HG02759 (cell line): Measurements from ENCODE around the gene OR8D1.
A peak's percentile ranks its signal among the peaks of the same experiment; 100 is the strongest.

Source experiments
- ATAC-seq: cut with Tn5 transposase; IDR thresholded peaks from one replicate; pipeline ENCODE4 v1.9.1; 2021; ENCODE audit warnings: mild to moderate bottlenecking, moderate library complexity; ENCODE audit not compliant: unreplicated experiment

OR8D1 gene

DNA sequence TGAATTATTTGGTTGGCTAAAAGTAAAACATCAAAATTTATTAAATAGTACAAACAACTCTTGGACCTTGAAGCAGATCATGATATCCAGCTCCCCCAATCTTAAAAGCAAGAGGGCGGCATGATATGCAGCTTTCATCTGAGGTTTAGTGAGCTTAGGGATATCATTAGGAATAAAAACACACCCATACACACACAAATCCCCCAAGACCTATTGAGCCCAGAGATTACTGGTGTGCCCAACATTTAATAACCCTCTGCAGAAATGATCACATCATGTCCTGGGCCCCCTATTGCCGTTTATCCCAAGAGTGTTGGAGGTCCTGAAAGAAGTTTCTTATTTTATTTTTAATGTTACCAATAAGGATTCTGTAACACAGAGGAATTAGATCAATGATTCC, at the start of gene OR8D1:
OR8D1 (minus strand) TSS at position 101 of the 400 bp plus-strand sequence. CDS start 3,183 bp downstream, outside the sequence.
- no peak for ATAC-seq

- no peak for ATAC-seq
Measured at GRCh38 chr11:124359566-124359965, 45.8 kb upstream of the OR8D1 start.

DNA sequence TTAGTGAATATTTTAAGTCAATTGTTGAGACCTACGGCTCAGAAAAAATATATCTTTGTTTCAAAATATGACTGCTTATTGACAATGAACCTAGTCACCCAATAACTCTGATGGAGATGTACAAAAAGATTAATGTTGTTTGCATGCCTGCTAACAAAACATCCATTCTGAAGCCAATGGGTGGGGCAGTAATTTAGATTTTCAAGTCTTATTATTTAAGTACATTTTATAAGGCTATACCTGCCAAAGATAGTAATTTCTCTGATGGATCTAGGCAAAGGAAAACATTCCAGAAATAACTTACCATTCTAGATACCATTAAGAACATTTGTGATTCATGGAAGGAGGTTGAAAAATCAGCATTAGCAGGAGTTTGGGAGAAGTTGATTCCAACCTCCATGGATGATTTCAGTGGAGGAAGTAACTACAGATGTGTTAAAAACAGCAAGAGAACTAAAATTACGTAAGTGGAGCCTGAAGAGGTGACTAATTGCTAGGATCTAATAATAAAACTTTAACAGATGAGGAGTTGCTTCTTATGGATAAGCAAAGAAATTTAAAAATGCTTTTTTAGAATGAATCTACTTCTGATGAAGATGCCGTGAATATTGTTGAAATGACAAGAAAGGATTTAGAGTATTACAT, 32.7 kb upstream of the OR8D1 start:
- ATAC-seq = no peak

DNA sequence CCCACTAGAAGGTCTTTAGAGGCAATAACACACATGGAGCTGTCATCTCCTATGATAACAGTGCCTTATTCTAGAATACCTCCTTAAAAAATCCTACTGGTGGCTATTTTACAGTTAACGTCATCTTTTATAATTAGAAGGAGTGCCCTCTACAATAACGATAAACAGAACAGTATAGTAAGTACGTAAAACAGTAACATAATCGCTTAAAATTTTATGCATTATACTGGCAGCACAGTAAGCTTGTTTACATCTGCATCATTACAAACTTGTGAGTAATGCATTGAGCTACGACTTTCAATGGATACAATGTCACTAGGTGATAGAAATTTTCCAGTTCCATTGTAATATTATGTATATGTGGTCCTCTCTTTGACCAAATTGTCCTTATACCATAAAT, 30.6 kb upstream of the OR8D1 start:
- ATAC-seq = no peak

DNA sequence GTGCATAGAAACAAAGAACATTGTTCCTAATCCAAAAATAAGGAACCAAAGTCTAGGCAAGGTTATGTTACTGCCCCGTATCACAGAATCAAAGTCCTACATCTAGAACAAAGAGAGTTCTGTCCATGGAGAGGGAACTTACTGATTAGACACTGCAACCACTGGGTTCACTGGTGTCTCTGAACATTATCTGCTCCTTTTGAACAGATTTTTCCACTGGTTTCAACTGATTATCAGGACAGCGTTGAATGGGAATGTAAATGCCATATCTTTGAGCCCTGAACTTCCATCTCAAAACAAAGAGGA, 26.3 kb upstream of the OR8D1 start:
- no peak for ATAC-seq

GRCh38 chr11:124339396-124340141, 25.8 kb upstream of the OR8D1 start:
- ATAC-seq = no peak

DNA sequence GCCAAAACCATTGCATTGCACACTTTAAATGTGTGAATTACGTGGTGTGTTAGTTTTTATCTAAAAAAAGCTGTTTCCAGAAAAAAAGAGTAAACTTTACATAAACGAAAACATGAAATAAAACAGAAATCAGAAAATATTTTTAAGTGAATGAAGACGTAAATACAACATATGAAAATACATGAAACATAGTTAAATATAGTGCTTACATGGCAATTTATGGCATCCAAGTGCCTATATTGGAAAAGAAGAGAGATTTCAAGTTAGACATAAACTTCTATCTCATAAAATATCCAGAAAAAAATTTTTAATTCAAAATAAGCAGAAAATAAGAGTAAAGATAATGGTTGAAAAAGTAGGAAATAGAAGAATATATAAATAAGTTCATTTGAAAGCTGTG, 18.1 kb upstream of the OR8D1 start:
- no peak for ATAC-seq

- ATAC-seq = peak; percentile 91
Measured at GRCh38 chr11:124329787-124330478, 16.2 kb upstream of the OR8D1 start.

DNA sequence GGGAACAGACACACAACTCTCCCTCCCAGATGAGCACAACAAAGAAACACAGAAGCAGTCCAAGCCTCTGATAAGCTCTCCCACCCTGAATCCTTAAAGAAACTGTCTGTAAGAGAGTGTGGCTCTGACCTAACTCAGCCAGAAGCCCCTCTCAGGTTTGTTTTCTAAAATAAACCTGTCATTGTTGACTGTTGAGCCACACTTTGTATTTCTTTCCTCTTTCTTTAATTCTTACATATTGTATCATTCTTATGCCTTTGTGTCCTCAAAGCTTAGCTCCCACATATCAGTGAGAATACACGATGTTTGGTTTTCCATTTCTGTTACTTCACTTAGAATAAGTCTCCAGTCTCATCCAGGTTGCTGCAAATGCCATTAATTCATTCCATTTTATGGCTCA, 14.0 kb upstream of the OR8D1 start:
- ATAC-seq = no peak

- ATAC-seq = no peak
Measured at GRCh38 chr11:124322356-124322755, 8.6 kb upstream of the OR8D1 start.

DNA sequence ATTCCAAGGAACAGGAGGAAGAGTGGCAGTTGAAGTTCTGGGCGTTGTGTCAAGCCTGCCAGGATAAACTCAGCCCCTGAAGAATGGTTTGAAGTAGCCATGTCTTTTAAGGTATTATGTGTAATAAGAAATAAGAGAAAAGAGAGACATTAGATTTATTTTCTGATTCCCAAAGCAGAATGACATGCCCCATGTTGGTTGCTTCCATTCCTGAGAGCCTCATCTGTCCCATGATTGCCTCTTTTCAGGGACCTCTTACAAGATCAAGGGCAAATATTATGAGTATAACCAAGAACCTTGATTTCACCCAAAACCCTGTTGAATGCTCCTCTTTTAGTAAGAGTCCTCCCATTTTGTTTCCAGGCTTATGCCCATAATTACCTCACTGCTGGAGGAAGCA, 6.3 kb upstream of the OR8D1 start, which contains the start of gene OR8D2:
OR8D2 (minus strand) TSS at position 101 of the 400 bp plus-strand sequence; CDS start at position 101, 0 bp downstream.
- no peak for ATAC-seq

DNA sequence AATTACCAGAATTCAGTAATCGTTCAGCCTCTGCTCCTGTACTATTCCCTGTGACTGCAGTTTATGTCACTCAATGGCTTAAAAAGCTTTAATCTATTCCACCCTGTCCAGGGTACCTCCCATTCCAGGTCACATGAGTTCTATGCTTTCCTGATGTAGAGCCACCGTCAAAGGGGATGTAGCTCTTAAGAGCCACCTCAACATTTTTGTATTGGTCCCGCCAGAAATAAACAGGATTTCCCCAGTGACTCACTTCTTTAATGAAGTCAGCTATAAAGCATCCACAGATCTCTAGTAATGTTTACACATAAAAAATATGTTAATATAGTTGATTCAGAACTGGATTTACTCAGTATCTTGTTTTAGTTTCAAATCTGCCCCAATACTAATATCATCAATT, 1.3 kb upstream of the OR8D1 start:
- ATAC-seq = no peak

- no peak for ATAC-seq
Measured at GRCh38 chr11:124313131-124313530, 618 bp downstream of the OR8D1 start.

- ATAC-seq = no peak
Measured at GRCh38 chr11:124311670-124312069, 2.1 kb downstream of the OR8D1 start.

DNA sequence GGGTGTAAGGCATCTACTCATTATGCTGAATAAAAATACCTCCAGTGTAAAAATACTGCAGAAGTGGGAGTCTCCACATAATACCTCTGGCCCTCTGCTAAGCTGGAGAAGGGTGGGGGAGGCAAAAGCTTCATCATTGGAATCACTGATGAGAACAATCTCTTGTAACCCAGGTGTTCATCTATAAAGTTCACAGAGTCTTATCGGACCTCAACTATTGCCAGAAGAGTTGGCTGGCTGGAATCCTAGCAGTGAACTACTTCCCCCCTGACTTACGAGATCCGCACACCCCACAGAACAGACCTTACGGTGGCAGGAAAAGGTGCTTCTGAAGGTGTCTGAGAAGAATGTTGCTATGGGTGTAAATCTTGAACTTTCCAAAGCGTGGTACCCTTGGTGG, 2.5 kb downstream of the OR8D1 start:
- no peak for ATAC-seq

GRCh38 chr11:124310721-124311120, 3.0 kb downstream of the OR8D1 start:
- ATAC-seq = no peak

DNA sequence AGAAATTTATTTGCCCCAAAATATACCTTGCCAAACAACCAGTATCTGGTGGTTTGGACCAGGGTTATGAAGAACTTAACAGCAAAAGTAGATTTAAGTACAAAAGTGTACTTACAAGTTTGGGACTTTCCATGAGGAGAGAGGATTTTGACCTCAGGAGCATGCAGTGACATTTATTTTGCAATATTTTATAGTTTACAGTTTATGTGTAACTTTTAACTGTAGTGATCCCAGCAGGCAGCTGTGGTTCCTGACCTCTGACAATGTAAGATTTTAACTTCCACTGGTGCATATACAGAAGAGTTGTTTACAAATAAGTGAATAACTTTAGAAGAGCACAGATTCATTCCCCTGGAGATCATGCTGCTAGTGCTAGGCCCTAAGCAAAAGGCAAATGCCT, 6.7 kb downstream of the OR8D1 start:
- no peak for ATAC-seq

DNA sequence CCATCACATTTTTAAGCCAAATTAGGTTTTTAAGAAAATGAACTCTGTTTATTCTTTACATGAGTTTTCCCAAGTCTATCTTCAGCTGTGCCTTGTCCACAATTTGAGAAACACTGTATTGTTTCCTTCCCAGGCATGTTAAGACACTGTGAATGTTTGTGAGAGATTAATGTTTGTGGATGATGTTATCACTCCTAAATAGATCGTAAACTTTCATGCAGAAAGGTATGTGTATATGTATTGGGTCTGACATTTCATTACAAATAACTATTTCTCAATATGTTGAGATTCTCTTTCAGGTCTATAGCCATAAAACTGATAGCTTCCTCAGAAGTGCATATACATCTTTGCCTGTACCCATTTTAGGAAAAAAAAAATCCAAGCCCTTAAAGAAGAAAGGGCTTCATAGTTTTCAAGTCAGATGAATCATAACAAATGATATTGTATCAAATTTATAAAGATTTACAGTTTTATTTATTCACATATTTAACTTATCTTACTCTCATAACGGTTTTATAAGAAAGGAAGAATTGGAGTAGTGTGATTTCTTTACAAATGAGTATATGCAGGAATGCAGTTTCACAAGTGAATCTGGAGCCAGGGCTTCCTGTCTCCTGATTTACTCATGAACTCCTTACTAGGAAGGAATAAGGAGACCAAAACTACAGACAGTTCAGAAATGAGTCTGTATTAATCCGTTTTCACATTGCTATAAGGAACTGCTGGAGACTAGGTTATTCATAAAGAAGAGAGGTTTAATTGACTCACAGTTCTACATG, 11.2 kb downstream of the OR8D1 start:
- ATAC-seq = no peak

- ATAC-seq = no peak
Measured at GRCh38 chr11:124301548-124301947, 12.2 kb downstream of the OR8D1 start.

DNA sequence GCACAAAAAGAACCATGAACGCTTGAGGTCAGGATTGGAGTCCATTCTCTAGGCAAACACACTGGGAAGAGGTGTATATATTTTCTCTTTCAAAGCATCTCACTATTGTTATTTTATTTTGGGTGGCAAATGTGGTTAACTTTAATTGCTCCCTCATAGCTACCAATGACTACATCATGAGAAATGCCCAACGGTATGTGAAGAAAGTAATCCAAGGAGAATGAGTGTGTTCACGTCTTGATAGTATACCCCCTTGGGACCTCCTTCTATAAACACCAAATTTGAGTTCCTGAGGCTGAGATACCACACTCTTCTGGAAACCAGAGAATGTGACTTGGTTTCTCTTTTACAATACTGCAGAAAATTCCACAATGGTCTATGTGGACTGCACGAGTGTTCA, 15.8 kb downstream of the OR8D1 start:
- ATAC-seq = no peak

DNA sequence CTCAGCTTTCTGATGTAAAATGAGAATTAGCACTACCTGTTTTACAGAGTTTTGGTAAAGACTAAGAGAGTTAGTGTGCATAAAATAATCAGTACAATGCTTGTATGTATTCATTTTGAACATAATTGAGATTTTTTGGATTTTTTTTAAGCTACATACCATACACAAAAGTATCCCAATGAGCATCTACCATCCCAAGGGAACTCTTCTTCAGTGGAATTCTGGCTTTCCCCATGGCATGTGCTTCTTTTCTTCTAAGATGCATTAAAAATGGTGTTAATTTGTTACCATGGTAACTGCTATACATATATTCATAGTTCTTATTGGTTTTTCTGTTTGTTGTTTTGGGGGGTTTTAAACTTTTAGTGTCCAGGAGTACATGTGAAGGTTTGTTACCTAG, 17.7 kb downstream of the OR8D1 start:
- no peak for ATAC-seq
